Keratinocyte (primary cell): ENCODE results near the gene ADAMTS17. TPM values are rescaled to one million over a fixed set of nuclear protein-coding genes. Genes with fewer than 3 reads are reported as not detected.

Experiments used
- DNase-seq: peaks from one replicate; pipeline ENCODE4 v3.0.0-alpha.2; 2011; ENCODE audit warnings: low read depth, missing footprints, low spot score
- FAIRE-seq: peaks from 2 replicates; lab custom pipeline; 2011; peaks lifted over from hg19 to GRCh38; lab: Jason Lieb, UNC
- H2AFZ ChIP-seq: 2 replicates; pipeline ENCODE4 v1.6.0; 2012; ENCODE audit warnings: low read length, control low read depth, inconsistent platforms; ENCODE audit not compliant: control insufficient read depth
- H3K27ac ChIP-seq: 2 replicates; pipeline ENCODE4 v1.5.1; 2011; ENCODE audit warnings: low read length; ENCODE audit not compliant: control insufficient read depth, insufficient read depth
- H3K27me3 ChIP-seq: 3 replicates; pipeline ENCODE4 v1.6.0; 2011; ENCODE audit warnings: low read length; ENCODE audit not compliant: control insufficient read depth, insufficient read depth; ENCODE audit errors: extremely low read depth
- H3K36me3 ChIP-seq, 2 experiments: 2 replicates in 1 of 2; 3 replicates in 1 of 2; pipeline ENCODE4 v1.5.1; 2011; ENCODE audit warnings: low read length in 2 of 2, mild to moderate bottlenecking in 1 of 2; ENCODE audit not compliant: control insufficient read depth in 2 of 2, insufficient read depth in 2 of 2; ENCODE audit errors: extremely low read depth in 1 of 2
- H3K4me1 ChIP-seq: 3 replicates; pipeline ENCODE4 v1.5.1; 2011; ENCODE audit warnings: low read length; ENCODE audit not compliant: control insufficient read depth, insufficient read depth; ENCODE audit errors: extremely low read depth
- H3K4me2 ChIP-seq: 3 replicates; pipeline ENCODE4 v1.6.0; 2011; ENCODE audit warnings: low read depth, low read length; ENCODE audit not compliant: control insufficient read depth, insufficient read depth; ENCODE audit errors: extremely low read depth
- H3K4me3 ChIP-seq, 3 experiments: fragments of 200-600 bp in 1 of 3; sonication (generic) in 1 of 3; 2 replicates in 2 of 3; 3 replicates in 1 of 3; pipeline ENCODE4 v1.5.1; 2011 to 2016; ENCODE audit warnings: low read length in 3 of 3, mild to moderate bottlenecking in 3 of 3, control low read depth in 2 of 3, inconsistent platforms in 1 of 3, low read depth in 1 of 3, mixed read lengths in 1 of 3, mixed run types in 1 of 3, moderate library complexity in 1 of 3; ENCODE audit not compliant: control insufficient read depth in 2 of 3, insufficient read depth in 2 of 3; ENCODE audit errors: extremely low read depth in 1 of 3
- H3K79me2 ChIP-seq: 2 replicates; pipeline ENCODE4 v1.6.0; 2012; ENCODE audit warnings: low read length; ENCODE audit not compliant: control insufficient read depth, insufficient read depth
- H3K9ac ChIP-seq: 3 replicates; pipeline ENCODE4 v1.6.0; 2011; ENCODE audit warnings: low read length; ENCODE audit not compliant: control insufficient read depth, insufficient read depth; ENCODE audit errors: extremely low read depth
- H3K9me1 ChIP-seq: 3 replicates; pipeline ENCODE4 v1.6.0; 2011; ENCODE audit warnings: low read length; ENCODE audit not compliant: control insufficient read depth, insufficient read depth; ENCODE audit errors: extremely low read depth
- H3K9me3 ChIP-seq: 2 replicates; pipeline ENCODE4 v1.5.1; 2012; ENCODE audit warnings: low read depth, low read length; ENCODE audit not compliant: control insufficient read depth
- H4K20me1 ChIP-seq: 3 replicates; pipeline ENCODE4 v1.6.0; 2011; ENCODE audit warnings: low read length; ENCODE audit not compliant: control insufficient read depth, insufficient read depth; ENCODE audit errors: extremely low read depth
- EZH2 ChIP-seq: IDR thresholded peaks from one replicate; pipeline ENCODE4 v1.6.1; 2012; ENCODE audit warnings: inconsistent platforms, mild to moderate bottlenecking, low read length, moderate library complexity
- dilution Hi-C: fragments of 300-500 bp; cut with MboI; formaldehyde crosslinking; loops from one replicate; pipeline ENCODE4 v1.7.0; 2020; ENCODE audit warnings: low sequenced_read_pairs; ENCODE audit not compliant: extremely low pct_ligation_motif_present
- polyA plus RNA-seq, 5 experiments: library from polyadenylated mRNA; depleted of rRNA in 3 of 5; stranded (reverse) in 3 of 5; stranded (forward) in 1 of 5; unstranded in 1 of 5; fragments of >200 nt; gene quantifications; 1 replicate in 1 of 5; 2 replicates in 3 of 5; 3 replicates in 1 of 5; pipeline versions ENCODE4 v1.2.1 to v1.2.3, GENCODE V29; 2011 to 2012; ENCODE audit warnings: missing spikeins in 2 of 5, low read depth in 1 of 5, low replicate concordance in 1 of 5
- TF ChIP-seq, protein P1 (sequence below), 3 experiments: IDR thresholded peaks in 1 of 3; conservative IDR thresholded peaks in 1 of 3; optimal IDR thresholded peaks in 1 of 3; 2 replicates in 2 of 3; 3 replicates in 1 of 3; pipeline versions ENCODE3 to v1.5.1; 2011; ENCODE audit warnings: low read length in 3 of 3, mild to moderate bottlenecking in 3 of 3, moderate library complexity in 2 of 3, control low read depth in 1 of 3, inconsistent platforms in 1 of 3; ENCODE audit not compliant: insufficient read depth in 2 of 3; ENCODE audit errors: extremely low read depth in 1 of 3

Gene ADAMTS17
- polyA plus RNA-seq, 1 donor (not counting 4 experiments of a cell fraction or from before 2014, with no cell fraction given) = 0.18 TPM

DNA sequence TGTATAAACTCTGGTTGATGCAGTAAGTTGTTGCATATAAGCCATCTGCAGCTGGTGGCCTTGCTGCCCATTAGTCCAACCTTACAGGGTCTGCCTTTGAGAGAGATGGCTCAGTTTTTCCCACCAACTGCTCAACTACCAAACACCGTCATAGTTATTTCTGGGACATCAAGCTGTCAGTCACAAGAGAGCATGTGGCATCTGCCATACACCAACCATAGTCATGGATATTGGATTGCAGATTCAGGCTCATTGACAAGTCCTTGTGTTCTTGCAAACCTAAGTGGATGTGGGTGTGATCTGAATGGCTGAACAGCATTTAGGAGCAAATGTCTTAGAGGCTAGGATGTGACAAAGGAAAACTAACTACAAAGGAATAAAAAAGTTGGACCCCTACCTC lies 137.6 kb downstream of the ADAMTS17 start:
- dilution Hi-C loops = no loop called here
- no peak for TF ChIP-seq EZH2
- TF ChIP-seq, protein P1, sequence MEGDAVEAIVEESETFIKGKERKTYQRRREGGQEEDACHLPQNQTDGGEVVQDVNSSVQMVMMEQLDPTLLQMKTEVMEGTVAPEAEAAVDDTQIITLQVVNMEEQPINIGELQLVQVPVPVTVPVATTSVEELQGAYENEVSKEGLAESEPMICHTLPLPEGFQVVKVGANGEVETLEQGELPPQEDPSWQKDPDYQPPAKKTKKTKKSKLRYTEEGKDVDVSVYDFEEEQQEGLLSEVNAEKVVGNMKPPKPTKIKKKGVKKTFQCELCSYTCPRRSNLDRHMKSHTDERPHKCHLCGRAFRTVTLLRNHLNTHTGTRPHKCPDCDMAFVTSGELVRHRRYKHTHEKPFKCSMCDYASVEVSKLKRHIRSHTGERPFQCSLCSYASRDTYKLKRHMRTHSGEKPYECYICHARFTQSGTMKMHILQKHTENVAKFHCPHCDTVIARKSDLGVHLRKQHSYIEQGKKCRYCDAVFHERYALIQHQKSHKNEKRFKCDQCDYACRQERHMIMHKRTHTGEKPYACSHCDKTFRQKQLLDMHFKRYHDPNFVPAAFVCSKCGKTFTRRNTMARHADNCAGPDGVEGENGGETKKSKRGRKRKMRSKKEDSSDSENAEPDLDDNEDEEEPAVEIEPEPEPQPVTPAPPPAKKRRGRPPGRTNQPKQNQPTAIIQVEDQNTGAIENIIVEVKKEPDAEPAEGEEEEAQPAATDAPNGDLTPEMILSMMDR (optimal IDR thresholded peaks at IDR 0.05 in 1 of 3, IDR thresholded peaks at IDR 0.05 in 1 of 3, conservative IDR thresholded peaks at IDR 0.05 in 1 of 3; ENCODE audit: extremely low read depth in 1 of 3, insufficient read depth in 2 of 3, low read length in 3 of 3) = no peak
- H3K9me1 ChIP-seq = no peaks in the 10 kb centered on the region
- FAIRE-seq = peak; percentile 5
- H3K27ac ChIP-seq = no peak overlapping the region
- no peaks in the 10 kb centered on the region for H3K4me1 ChIP-seq
- H3K9ac ChIP-seq = no peak overlapping the region
- H3K4me3 ChIP-seq = no peak overlapping the region
- no peaks in the 10 kb centered on the region for H3K36me3 ChIP-seq
- H4K20me1 ChIP-seq = no peaks in the 10 kb centered on the region
- no peaks in the 10 kb centered on the region for H3K79me2 ChIP-seq
- no peaks in the 10 kb centered on the region for H3K9me3 ChIP-seq
- peaks cover 30% of the 10 kb centered on the region for H3K27me3 ChIP-seq
- no peak overlapping the region for H2AFZ ChIP-seq
- DNase-seq = no peak
- no peak overlapping the region for H3K4me2 ChIP-seq

DNA sequence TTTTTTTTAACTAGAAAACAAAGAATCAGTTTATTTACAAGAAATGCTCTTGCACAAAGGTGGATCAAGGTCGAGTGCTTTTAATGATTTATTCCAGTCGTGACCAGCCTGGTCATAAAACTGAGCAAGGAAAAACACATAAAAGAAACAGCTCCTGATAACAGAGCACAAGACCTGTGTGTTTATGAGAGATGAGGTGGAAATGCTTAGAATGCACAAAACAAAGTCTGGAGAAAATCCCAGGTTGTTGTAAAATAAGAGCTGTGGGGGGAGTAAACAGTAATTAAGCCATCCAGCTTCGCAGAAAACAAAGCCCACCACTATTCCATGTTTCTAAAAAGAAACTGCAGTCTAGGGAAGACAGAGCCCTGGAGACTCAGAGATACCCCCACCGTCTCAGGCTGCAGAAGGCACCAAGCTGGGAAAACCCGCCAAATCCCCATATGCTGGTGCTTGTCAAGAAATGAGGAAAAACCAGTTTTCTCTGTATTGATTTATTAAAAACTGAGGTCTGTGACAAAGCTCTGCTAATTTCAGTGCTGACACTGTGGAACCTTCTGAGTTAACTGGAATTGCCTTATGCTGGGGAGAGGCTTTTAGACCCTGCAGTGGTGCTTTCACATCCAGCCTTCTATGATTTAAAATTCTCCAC lies 139.3 kb downstream of the ADAMTS17 start:
- Histone ChIP-seq H4K20me1 (no peaks in the 10 kb centered on the region), H3K4me3 (no peak overlapping the region), H3K27me3 (peaks cover 30% of the 10 kb centered on the region), H3K36me3 (no peaks in the 10 kb centered on the region), H3K4me2 (no peak overlapping the region), H3K79me2 (no peaks in the 10 kb centered on the region), H3K9me3 (no peaks in the 10 kb centered on the region), H3K9me1 (no peaks in the 10 kb centered on the region), H3K4me1 (no peaks in the 10 kb centered on the region), H2AFZ (no peak overlapping the region), H3K9ac (no peak overlapping the region), H3K27ac (no peak overlapping the region)
- TF ChIP-seq, protein P1 (optimal IDR thresholded peaks at IDR 0.05 in 1 of 3, IDR thresholded peaks at IDR 0.05 in 1 of 3, conservative IDR thresholded peaks at IDR 0.05 in 1 of 3; ENCODE audit: extremely low read depth in 1 of 3, insufficient read depth in 2 of 3, low read length in 3 of 3) = no peak
- no peak for TF ChIP-seq EZH2
- no peak for FAIRE-seq
- dilution Hi-C loops = no loop called here
- DNase-seq = no peak
